Stimulated activated CD8-positive, alpha-beta memory T cell treated with anti-CD3 and anti-CD28 coated beads, Interleukin-7, amount 100 ng/mL, for 24 hours (primary cell): Measurements from ENCODE around the gene SNRPA.
"Not testable (repeated sequence)": the region's sequence is repeated elsewhere in the genome, so short reads cannot be mapped to it uniquely, and the experiment has no call there.

ENCODE experiments used
- DNase-seq: peaks from one replicate; pipeline ENCODE4 v3.0.0-alpha.2; 2020; ENCODE audit warnings: low read depth

Gene SNRPA

GRCh38 chr19:40721936-40722661 is 28.9 kb upstream of the SNRPA start:
- DNase-seq, result no peak

GRCh38 chr19:40723661-40724254 is 27.2 kb upstream of the SNRPA start:
- DNase-seq, result no peak

GRCh38 chr19:40724315-40724714 is 26.7 kb upstream of the SNRPA start:
- DNase-seq, result no peak

- no peak for DNase-seq
Measured at GRCh38 chr19:40724855-40725254, 26.1 kb upstream of the SNRPA start.

GRCh38 chr19:40726279-40726678 is 24.7 kb upstream of the SNRPA start:
- DNase-seq, result no peak

GRCh38 chr19:40730065-40730464 is 20.9 kb upstream of the SNRPA start:
- not testable (repeated sequence) for DNase-seq

GRCh38 chr19:40732304-40732703 is 18.7 kb upstream of the SNRPA start:
- not testable (repeated sequence) for DNase-seq

GRCh38 chr19:40733149-40733548 is 17.9 kb upstream of the SNRPA start:
- DNase-seq, result no peak

- DNase-seq, result no peak
Measured at GRCh38 chr19:40735013-40735771, 15.8 kb upstream of the SNRPA start.

- DNase-seq, result no peak
Measured at GRCh38 chr19:40736661-40737060, 14.3 kb upstream of the SNRPA start.

GRCh38 chr19:40737102-40737644 is 13.8 kb upstream of the SNRPA start:
- DNase-seq, result no peak

GRCh38 chr19:40739030-40739839 is 11.8 kb upstream of the SNRPA start:
- no peak for DNase-seq

GRCh38 chr19:40739871-40740703 is 10.9 kb upstream of the SNRPA start:
- DNase-seq, result no peak

- no peak for DNase-seq
Measured at GRCh38 chr19:40740747-40741146, 10.3 kb upstream of the SNRPA start.

- DNase-seq, result no peak
Measured at GRCh38 chr19:40741527-40742390, 9.2 kb upstream of the SNRPA start.

GRCh38 chr19:40742477-40742876 is 8.5 kb upstream of the SNRPA start:
- no peak for DNase-seq

GRCh38 chr19:40742886-40743285 is 8.1 kb upstream of the SNRPA start:
- DNase-seq, result no peak

- DNase-seq, result no peak
Measured at GRCh38 chr19:40743926-40744325, 7.1 kb upstream of the SNRPA start.

- DNase-seq, result no peak
Measured at GRCh38 chr19:40744554-40745401, 6.2 kb upstream of the SNRPA start.
